COLO829 (cell line): ENCODE results near the gene NUDC.
A peak's percentile ranks its signal among the peaks of the same experiment; 100 is the strongest.
"Not testable (repeated sequence)": the region's sequence is repeated elsewhere in the genome, so short reads cannot be mapped to it uniquely, and the experiment has no call there.

Experiments used
- DNase-seq: peaks from one replicate; pipeline ENCODE4 v3.0.0; 2012; ENCODE audit warnings: low spot score

The NUDC gene

GRCh38 chr1:26989403-26990109 is 68.0 kb downstream of the NUDC start:
- not testable (repeated sequence) for DNase-seq

DNA sequence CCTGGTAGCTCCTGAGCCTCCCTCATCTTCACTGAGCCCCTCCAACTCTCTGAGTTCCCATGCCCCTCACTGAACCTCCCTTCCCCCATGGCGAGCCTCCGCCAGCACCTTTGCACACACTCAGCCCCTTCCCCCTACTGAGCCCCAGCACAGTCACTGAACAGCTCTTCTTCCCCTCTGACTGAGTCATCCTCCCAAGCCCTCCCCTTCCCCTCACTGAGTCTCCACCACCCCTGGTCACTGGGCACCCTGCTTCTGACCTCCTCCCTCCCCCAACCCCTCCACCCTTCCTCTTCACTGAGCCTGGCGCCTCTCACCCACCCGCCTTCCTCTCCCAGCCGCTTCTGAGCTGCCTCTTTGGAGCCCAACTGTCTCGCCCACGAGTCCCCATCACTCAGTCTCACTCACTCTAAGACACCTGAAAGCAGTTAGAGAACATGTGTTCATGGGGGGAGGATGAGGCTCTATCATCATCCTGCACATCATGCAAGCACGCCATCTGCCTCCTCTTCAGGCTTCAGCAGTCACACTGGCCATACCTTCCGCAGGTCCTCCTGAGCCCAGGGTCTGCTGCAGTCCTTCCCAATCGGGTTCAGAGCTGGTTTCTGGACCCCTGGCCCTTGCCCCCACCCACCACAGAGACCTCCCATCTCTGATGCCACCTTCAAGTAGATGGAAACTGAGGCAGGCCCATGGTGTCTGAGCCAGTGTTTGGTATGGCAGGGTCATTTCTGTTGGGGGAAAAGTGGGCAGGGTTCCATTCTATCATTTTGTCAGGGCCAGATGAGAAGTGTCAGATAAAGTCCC is 70.0 kb downstream of the NUDC start:
- no peak for DNase-seq

- peak; percentile 87 for DNase-seq
These were observed 71.9 kb downstream of the NUDC start, which contains the start of gene TRNP1 for GRCh38 chr1:26993237-26994019. TRNP1 (plus strand) TSS chr1:26993692; CDS start chr1:26993787, 95 bp downstream.

GRCh38 chr1:26994020-26994786 is 72.7 kb downstream of the NUDC start:
- no peak for DNase-seq

DNA sequence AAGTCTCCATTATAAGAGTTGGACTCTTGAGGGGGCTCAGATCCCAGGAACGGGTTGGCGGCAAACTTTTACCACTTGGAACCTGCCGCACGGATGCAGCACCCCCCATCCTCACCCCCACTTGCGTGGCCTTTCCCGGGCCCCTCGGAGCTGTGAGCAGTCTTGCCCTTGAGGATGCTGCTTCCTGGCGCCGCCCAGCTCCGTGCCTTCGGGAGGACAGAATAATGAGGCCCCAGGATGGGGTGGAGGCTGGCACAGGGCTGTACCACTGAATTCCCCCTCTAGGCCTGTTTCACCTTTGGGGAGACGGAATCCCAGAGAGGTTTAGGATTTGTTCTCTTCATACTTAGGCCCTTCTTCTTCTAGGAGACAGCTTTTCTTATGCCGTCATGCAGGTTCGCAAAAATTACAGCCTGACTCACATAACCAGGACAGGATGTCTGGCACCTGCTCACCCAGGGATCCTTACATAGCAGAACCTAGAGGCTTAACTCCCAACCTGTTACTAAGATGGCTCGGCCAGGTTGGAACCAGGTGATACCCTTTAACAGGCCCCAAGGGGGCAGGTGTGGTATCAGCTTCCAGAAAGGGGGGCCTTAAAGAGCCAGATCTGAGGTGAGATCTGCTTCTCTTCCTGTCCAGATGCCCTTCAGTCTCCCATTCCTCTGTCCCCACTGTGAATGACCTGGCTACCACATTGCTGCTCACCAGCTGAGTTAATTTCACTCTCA is 73.4 kb downstream of the NUDC start:
- DNase-seq = no peak

- no peak for DNase-seq
These were observed 74.5 kb downstream of the NUDC start for GRCh38 chr1:26996024-26996423.
